Stimulated activated CD4-positive, alpha-beta T cell treated with anti-CD3 and anti-CD28 coated beads, Interleukin-15, amount 100 ng/mL, for 1 hour (primary cell): Measurements from ENCODE around the gene NEK11.

Experiments
- DNase-seq, 2 donors: peaks; one replicate each; pipeline ENCODE4 v3.0.0-alpha.2; 2020; ENCODE audit warnings: low read depth in 1 of 2, low spot score in 1 of 2

The NEK11 gene

DNA sequence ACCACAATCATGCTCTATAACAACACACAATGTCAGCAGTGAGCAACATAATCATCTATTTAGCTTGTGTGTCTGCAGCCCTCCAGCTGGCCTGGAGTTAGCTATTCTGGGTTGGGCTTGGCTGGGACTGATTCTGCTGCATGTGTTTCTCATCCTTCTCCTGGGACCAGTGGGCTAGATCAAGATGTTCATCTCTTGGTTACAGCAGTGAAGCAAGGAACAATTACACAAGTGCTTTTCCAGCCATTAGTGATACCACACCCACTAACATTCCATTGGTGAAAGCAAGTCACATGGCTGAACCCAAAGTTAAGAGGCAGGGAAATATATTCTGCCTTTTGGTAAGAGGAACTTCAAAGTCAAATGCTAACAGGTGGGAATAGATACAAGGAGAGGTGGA, 369.5 kb downstream of the NEK11 start:
- DNase-seq: no peak

- DNase-seq: no peak
These were observed 371.2 kb downstream of the NEK11 start for GRCh38 chr3:131397889-131398288.
